HL-60 (cell line): Measurements from ENCODE around the gene KDM2B.
A peak's percentile ranks its signal among the peaks of the same experiment; 100 is the strongest.

Experiments
- DNase-seq, 2 experiments: peaks; one replicate each; pipeline ENCODE4 v3.0.0-alpha.2; 2010 to 2020; ENCODE audit warnings: low read depth in 1 of 2, low spot score in 1 of 2
- H3K27ac ChIP-seq: fragments of 250-450 bp; sonication (Bioruptor Pico); replicated peaks from 2 replicates; pipeline ENCODE4 v1.5.1; 2020; ENCODE audit warnings: mild to moderate bottlenecking, moderate library complexity
- H3K27me3 ChIP-seq: fragments of 250-450 bp; sonication (Bioruptor Pico); 2 replicates; pipeline ENCODE4 v1.5.1; 2021; ENCODE audit warnings: mild to moderate bottlenecking, moderate library complexity; ENCODE audit not compliant: insufficient read depth, poor library complexity, severe bottlenecking
- H3K4me3 ChIP-seq: replicated peaks from 2 replicates; pipeline ENCODE4 v1.5.1; 2011; ENCODE audit warnings: mild to moderate bottlenecking, control low read depth, low read length; ENCODE audit not compliant: insufficient read depth
- GABPA ChIP-seq: IDR thresholded peaks from 2 replicates; pipeline ENCODE4 v1.6.1; 2012; ENCODE audit warnings: low read depth
- POLR2AphosphoS5 ChIP-seq: IDR thresholded peaks from 2 replicates; pipeline ENCODE4 v1.6.1; 2012; ENCODE audit warnings: low read depth
- REST ChIP-seq: IDR thresholded peaks from 2 replicates; pipeline ENCODE4 v1.6.1; 2012; ENCODE audit warnings: low read depth; ENCODE audit not compliant: insufficient replicate concordance
- SPI1 ChIP-seq: IDR thresholded peaks from 2 replicates; pipeline ENCODE4 v1.6.1; 2012; ENCODE audit warnings: low read depth, mild to moderate bottlenecking, borderline replicate concordance
- TF ChIP-seq, protein P1 (sequence below): IDR thresholded peaks from one replicate; pipeline ENCODE4 v1.5.1; 2011; ENCODE audit warnings: low read length, control low read depth, inconsistent platforms; ENCODE audit not compliant: insufficient read depth

KDM2B gene

DNA sequence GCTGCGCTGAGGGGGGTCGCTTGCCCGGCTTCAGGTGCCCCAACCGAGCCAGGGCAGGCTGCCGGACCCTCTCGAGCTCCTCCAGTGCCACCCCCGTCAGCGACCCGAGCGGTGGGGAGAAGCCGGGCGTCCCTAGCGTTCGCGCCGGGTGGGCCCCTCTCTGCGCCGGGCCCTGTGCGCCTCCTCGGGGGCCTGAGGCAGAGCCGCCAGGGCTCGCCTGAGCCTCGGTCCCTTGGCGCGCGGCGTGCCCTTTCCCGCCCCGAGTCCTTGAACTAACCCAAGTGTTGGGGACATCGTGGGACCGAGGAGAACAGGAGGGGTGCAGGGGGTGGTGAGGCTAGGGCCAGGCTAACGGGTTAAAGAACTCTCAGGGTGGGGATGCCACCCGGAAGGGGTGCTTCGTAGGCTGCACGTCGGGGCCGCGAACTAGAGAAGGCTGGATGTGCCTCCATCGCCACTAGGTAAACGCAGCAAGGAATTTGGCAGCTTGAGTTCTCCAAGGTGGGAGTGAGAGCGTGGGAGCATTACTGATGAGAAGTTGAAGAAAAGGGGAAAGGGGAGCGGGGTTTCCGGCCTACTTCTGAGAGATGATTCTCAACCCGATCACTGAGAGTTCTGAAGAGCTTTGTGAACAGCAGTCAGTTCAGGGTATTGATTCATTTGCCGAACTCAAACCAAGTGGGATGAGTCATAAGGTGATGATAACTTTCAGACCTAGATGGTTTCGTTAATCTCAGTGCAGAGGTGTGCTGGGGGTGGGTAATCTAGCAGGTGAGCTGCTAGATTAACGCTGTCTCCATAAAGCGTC is 180.3 kb downstream of the KDM2B start:
- H3K27me3 ChIP-seq, result no peaks in the 10 kb centered on the region
- TF ChIP-seq SPI1, result no peak
- TF ChIP-seq, protein P1, sequence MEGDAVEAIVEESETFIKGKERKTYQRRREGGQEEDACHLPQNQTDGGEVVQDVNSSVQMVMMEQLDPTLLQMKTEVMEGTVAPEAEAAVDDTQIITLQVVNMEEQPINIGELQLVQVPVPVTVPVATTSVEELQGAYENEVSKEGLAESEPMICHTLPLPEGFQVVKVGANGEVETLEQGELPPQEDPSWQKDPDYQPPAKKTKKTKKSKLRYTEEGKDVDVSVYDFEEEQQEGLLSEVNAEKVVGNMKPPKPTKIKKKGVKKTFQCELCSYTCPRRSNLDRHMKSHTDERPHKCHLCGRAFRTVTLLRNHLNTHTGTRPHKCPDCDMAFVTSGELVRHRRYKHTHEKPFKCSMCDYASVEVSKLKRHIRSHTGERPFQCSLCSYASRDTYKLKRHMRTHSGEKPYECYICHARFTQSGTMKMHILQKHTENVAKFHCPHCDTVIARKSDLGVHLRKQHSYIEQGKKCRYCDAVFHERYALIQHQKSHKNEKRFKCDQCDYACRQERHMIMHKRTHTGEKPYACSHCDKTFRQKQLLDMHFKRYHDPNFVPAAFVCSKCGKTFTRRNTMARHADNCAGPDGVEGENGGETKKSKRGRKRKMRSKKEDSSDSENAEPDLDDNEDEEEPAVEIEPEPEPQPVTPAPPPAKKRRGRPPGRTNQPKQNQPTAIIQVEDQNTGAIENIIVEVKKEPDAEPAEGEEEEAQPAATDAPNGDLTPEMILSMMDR, result no peak
- no peak; the same call in 1 of the 2 replicates for TF ChIP-seq POLR2AphosphoS5
- no peak for TF ChIP-seq REST
- no peak for TF ChIP-seq GABPA
- DNase-seq, result peak in 1 of 2 experiments; percentile 30
- H3K4me3 ChIP-seq, result peak overlapping the region; percentile 80
- peak overlapping the region; percentile 87 for H3K27ac ChIP-seq

DNA sequence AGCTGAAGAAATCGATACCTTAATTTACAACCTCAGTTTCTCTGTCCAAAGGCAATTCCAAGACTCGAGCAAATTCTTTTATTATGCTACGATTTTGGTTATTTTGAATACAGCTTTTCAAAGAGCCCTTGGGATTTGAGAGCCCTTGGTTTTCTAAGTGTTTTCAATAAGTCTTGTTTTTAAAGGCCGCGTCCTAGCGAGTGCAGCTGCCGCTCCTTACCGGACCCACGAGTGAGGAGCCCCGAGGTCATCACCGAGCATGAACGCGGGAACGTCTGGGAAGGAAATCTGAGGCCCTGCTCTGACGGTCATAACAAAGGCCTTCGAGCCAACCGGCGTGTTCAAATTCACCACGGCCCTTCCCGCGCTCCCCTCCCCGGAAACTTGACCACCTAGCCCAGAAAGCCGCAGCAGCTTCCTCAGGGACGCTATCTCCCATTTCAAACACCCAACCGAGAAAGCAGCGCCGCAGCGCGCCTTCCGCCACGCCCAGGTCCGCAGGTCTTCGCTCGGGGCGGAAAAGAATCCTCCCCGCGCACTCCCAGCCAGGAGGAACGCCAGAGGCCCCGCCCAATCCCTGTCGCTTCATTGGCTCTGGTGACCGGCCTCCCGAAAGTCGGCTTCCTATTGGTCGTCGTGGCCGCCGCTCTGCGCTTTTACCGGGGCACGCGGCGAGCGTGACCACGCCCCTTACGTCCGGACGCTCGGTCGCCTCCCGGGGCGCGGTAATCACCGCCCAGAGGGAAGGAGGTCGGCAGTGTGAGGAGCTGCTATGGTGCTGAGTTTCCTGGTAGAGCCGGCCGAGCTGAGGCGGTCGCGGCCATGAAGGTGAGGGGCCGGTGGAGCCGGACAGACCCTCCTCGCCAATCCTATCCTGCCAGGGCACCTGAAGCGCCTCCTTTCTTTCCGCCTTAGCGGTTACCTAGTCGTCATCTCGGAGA is 181.2 kb downstream of the KDM2B start, which contains the start of gene RNF34:
Gene RNF34 (plus strand): TSS at position 728 of the 941 bp plus-strand sequence. CDS start 95 bp downstream, at position 823.
- DNase-seq, result peak; percentile 96 to 99
- peak; percentile 96 for TF ChIP-seq POLR2AphosphoS5
- TF ChIP-seq GABPA, result peak; percentile 21; the same call in 1 of the 2 replicates
- TF ChIP-seq REST, result peak; percentile 67
- TF ChIP-seq SPI1, result no peak
- peak within 1 kb of the TSS; percentile 80 for H3K4me3 ChIP-seq
- peak within 1 kb of the TSS; percentile 87 for H3K27ac ChIP-seq
- H3K27me3 ChIP-seq, result no peaks in the 10 kb centered on the region

GRCh38 chr12:121398355-121398754 is 182.5 kb downstream of the KDM2B start:
- Histone ChIP-seq H3K27ac (no peak overlapping the region), H3K4me3 (no peak overlapping the region), H3K27me3 (no peaks in the 10 kb centered on the region)
- no peak for DNase-seq
- TF ChIP-seq REST, result no peak
- no peak for TF ChIP-seq GABPA
- TF ChIP-seq POLR2AphosphoS5, result no peak
- TF ChIP-seq, protein P1, result no peak
- no peak for TF ChIP-seq SPI1
